GM12875 (cell line): ENCODE measurements around the gene EPSTI1.

Experiments
- H3K4me3 ChIP-seq: one replicate; pipeline ENCODE4 v1.5.1; 2011; ENCODE audit warnings: low read depth, low read length, control low read depth
- CTCF ChIP-seq: IDR thresholded peaks from 2 replicates; pipeline ENCODE4 v1.5.1; 2011; ENCODE audit warnings: low read depth, mild to moderate bottlenecking, control low read depth, inconsistent platforms, low read length, moderate library complexity, borderline replicate concordance; ENCODE audit not compliant: insufficient read depth

The EPSTI1 gene

GRCh38 chr13:42957881-42958280, 34.2 kb downstream of the EPSTI1 start:
- no peak for TF ChIP-seq CTCF

GRCh38 chr13:42950181-42950580, 41.9 kb downstream of the EPSTI1 start:
- no peak overlapping the region for H3K4me3 ChIP-seq
- no peak for TF ChIP-seq CTCF

More at GRCh38 chr13:42957881-42958280, 34.2 kb downstream of the EPSTI1 start:
- no peak overlapping the region for H3K4me3 ChIP-seq

- H3K4me3 ChIP-seq, result no peak overlapping the region
- no peak for TF ChIP-seq CTCF
These were observed 44.1 kb downstream of the EPSTI1 start for GRCh38 chr13:42947925-42948324.

GRCh38 chr13:42946927-42947326, 45.1 kb downstream of the EPSTI1 start:
- TF ChIP-seq CTCF, result no peak
- no peak overlapping the region for H3K4me3 ChIP-seq

- TF ChIP-seq CTCF, result no peak
- no peak overlapping the region for H3K4me3 ChIP-seq
These were observed 62.0 kb downstream of the EPSTI1 start for GRCh38 chr13:42929886-42930535.

GRCh38 chr13:42926555-42926954, 65.5 kb downstream of the EPSTI1 start:
- H3K4me3 ChIP-seq, result no peak overlapping the region
- TF ChIP-seq CTCF, result no peak

- no peak for TF ChIP-seq CTCF
- H3K4me3 ChIP-seq, result no peak overlapping the region
These were observed 66.0 kb downstream of the EPSTI1 start for GRCh38 chr13:42926043-42926442.
